ENCODE results near the gene CIAO2B. TPM values are rescaled to one million over a fixed set of nuclear protein-coding genes. Genes with fewer than 3 reads are reported as not detected.

Gene CIAO2B
- polyA plus RNA-seq, 1 donor from 2014 or later: 339 TPM

DNA sequence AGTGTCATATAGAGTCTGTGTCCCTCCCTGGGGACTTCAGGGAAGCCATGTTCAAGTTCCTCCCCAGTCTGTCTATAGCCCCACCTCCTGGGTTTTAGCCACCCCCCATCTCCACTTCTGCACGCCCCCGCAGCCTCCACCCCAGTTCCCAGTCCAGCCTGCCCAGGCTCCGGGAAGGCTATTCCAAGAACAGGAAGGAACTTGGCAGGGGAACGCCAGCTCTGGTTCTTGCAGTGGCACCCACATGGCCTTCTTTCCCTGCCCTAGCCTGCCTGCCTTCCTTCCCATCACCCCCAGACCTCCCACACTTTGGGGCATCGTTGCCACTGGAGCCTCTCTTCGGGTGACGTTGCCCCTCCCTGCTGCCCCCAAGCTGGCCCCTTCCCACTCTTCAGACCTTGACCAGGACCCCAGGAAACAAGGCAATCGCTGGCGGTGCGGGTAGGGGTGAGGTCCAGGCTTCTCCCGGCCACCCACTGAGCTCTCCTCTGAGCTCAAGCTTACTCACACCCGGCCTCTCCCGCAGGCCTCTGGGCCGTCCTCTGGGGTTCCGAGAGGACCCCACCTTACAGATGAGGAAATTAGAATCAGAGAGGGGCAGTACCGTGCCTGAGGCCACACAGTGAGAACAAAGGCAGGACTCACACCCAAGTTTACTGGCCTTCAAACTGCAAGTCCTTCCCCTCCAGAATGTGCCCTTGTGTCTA, 45.0 kb upstream of the CIAO2B start:
- H3K9me2 ChIP-seq (ENCODE audit: insufficient read depth, low read length): no peaks in the 10 kb centered on the region
- H3K79me2 ChIP-seq (replicated peaks; ENCODE audit: insufficient read depth, low read length): no peaks in the 10 kb centered on the region
- H2AFZ ChIP-seq (ENCODE audit: low read depth, low read length): no peak overlapping the region
- no peak overlapping the region for H3K27ac ChIP-seq (ENCODE audit: low read length)
- no peaks in the 10 kb centered on the region for H3K27me3 ChIP-seq (ENCODE audit: insufficient read depth, low read depth, low read length)
- TF ChIP-seq RAD21 (conservative IDR thresholded peaks at IDR 0.05) (no peak), POLR2AphosphoS5 (IDR thresholded peaks at IDR 0.05) (no peak), SMC3 (conservative IDR thresholded peaks at IDR 0.05; ENCODE audit: poor library complexity) (no peak), EP300 (conservative IDR thresholded peaks at IDR 0.05; ENCODE audit: poor library complexity, severe bottlenecking) (no peak), TAF1 (IDR thresholded peaks at IDR 0.05; ENCODE audit: low read depth) (no peak)
- TF ChIP-seq, protein P1, sequence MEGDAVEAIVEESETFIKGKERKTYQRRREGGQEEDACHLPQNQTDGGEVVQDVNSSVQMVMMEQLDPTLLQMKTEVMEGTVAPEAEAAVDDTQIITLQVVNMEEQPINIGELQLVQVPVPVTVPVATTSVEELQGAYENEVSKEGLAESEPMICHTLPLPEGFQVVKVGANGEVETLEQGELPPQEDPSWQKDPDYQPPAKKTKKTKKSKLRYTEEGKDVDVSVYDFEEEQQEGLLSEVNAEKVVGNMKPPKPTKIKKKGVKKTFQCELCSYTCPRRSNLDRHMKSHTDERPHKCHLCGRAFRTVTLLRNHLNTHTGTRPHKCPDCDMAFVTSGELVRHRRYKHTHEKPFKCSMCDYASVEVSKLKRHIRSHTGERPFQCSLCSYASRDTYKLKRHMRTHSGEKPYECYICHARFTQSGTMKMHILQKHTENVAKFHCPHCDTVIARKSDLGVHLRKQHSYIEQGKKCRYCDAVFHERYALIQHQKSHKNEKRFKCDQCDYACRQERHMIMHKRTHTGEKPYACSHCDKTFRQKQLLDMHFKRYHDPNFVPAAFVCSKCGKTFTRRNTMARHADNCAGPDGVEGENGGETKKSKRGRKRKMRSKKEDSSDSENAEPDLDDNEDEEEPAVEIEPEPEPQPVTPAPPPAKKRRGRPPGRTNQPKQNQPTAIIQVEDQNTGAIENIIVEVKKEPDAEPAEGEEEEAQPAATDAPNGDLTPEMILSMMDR (IDR thresholded peaks at IDR 0.05; ENCODE audit: poor library complexity, severe bottlenecking): no peak
- TF ChIP-seq, protein P2, sequence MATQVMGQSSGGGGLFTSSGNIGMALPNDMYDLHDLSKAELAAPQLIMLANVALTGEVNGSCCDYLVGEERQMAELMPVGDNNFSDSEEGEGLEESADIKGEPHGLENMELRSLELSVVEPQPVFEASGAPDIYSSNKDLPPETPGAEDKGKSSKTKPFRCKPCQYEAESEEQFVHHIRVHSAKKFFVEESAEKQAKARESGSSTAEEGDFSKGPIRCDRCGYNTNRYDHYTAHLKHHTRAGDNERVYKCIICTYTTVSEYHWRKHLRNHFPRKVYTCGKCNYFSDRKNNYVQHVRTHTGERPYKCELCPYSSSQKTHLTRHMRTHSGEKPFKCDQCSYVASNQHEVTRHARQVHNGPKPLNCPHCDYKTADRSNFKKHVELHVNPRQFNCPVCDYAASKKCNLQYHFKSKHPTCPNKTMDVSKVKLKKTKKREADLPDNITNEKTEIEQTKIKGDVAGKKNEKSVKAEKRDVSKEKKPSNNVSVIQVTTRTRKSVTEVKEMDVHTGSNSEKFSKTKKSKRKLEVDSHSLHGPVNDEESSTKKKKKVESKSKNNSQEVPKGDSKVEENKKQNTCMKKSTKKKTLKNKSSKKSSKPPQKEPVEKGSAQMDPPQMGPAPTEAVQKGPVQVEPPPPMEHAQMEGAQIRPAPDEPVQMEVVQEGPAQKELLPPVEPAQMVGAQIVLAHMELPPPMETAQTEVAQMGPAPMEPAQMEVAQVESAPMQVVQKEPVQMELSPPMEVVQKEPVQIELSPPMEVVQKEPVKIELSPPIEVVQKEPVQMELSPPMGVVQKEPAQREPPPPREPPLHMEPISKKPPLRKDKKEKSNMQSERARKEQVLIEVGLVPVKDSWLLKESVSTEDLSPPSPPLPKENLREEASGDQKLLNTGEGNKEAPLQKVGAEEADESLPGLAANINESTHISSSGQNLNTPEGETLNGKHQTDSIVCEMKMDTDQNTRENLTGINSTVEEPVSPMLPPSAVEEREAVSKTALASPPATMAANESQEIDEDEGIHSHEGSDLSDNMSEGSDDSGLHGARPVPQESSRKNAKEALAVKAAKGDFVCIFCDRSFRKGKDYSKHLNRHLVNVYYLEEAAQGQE (IDR thresholded peaks at IDR 0.05; ENCODE audit: borderline replicate concordance): no peak
- no peaks in the 10 kb centered on the region for H3K9me3 ChIP-seq (ENCODE audit: low read length)
- H3K4me2 ChIP-seq (ENCODE audit: low read length): no peak overlapping the region
- no peak overlapping the region for H3K9ac ChIP-seq (ENCODE audit: low read length)
- H4K20me1 ChIP-seq (ENCODE audit: insufficient read depth): no peaks in the 10 kb centered on the region
- no peaks in the 10 kb centered on the region for H3F3A ChIP-seq (ENCODE audit: insufficient read depth, low read length, poor library complexity, severe bottlenecking)
- no peaks in the 10 kb centered on the region for H3K36me3 ChIP-seq (ENCODE audit: insufficient read depth, low read length)
- no peak overlapping the region for H3K4me3 ChIP-seq (ENCODE audit: low read length)

DNA sequence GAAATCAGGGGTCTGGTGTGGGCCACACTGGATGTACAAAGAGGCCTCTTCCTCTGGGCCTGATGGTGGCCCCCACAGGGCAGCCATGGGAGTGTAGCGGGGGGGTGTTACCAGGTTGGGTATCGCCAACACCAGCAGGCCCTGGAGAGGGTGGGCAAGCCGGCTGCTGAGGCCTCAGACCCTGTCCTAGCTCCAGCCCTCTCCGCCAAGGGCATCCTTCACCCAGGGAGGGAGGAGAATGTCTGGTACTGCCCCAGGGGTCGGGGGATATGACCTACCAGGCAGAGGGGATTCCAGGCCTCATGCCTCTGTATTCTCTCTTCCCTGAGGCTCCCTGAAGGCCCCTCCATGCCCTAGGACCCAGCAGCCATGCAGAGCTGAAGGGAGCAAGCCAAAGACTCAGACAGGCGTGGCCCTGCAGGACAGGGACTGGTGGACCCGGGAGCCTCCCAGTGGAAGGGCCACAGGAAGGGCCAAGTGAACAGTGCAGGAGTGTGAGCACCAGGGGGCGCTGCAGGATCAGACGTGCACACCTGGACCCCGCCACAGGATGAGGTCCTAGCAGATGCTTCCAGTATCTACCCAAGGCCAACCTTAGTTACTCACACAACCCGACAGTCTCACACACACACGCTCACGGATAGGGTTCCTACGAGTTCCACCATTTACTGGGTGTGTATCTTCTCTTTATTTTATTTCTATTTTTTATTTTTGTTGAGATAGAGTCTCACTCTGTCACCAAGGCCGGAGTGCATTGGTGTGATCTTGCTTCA, 43.3 kb upstream of the CIAO2B start:
- no peaks in the 10 kb centered on the region for H3K27me3 ChIP-seq (ENCODE audit: insufficient read depth, low read depth, low read length)
- H3K9ac ChIP-seq (ENCODE audit: low read length): no peak overlapping the region

More for the DNA sequence above, 43.3 kb upstream of the CIAO2B start:
- Histone ChIP-seq H3K27ac (ENCODE audit: low read length) (no peak overlapping the region), H3K79me2 (replicated peaks; ENCODE audit: insufficient read depth, low read length) (no peaks in the 10 kb centered on the region), H3K9me3 (ENCODE audit: low read length) (no peaks in the 10 kb centered on the region), H3K4me2 (ENCODE audit: low read length) (no peak overlapping the region), H3K36me3 (ENCODE audit: insufficient read depth, low read length) (no peaks in the 10 kb centered on the region), H3K9me2 (ENCODE audit: insufficient read depth, low read length) (no peaks in the 10 kb centered on the region), H2AFZ (ENCODE audit: low read depth, low read length) (no peak overlapping the region), H3K4me3 (ENCODE audit: low read length) (no peak overlapping the region), H4K20me1 (ENCODE audit: insufficient read depth) (no peaks in the 10 kb centered on the region), H3F3A (ENCODE audit: insufficient read depth, low read length, poor library complexity, severe bottlenecking) (no peaks in the 10 kb centered on the region)
- TF ChIP-seq, protein P1 (IDR thresholded peaks at IDR 0.05; ENCODE audit: poor library complexity, severe bottlenecking): peak; percentile 69
- TF ChIP-seq EZH2 (IDR thresholded peaks at IDR 0.05; ENCODE audit: borderline replicate concordance, insufficient read depth, low read length, poor library complexity, severe bottlenecking) (no peak), TAF1 (IDR thresholded peaks at IDR 0.05; ENCODE audit: low read depth) (no peak), RAD21 (conservative IDR thresholded peaks at IDR 0.05) (peak; percentile 74), POLR2AphosphoS5 (IDR thresholded peaks at IDR 0.05) (no peak), SMC3 (conservative IDR thresholded peaks at IDR 0.05; ENCODE audit: poor library complexity) (peak; percentile 76), MXI1 (conservative IDR thresholded peaks at IDR 0.05; ENCODE audit: poor library complexity, severe bottlenecking) (no peak), EP300 (conservative IDR thresholded peaks at IDR 0.05; ENCODE audit: poor library complexity, severe bottlenecking) (no peak)
- TF ChIP-seq, protein P2 (IDR thresholded peaks at IDR 0.05; ENCODE audit: borderline replicate concordance): no peak
